KMS-11 (cell line): ENCODE data around the gene PRR36.

Experiments
- H2AFZ ChIP-seq: fragments of 200-600 bp; sonication (generic); 2 replicates; pipeline ENCODE4 v1.6.1; 2016; ENCODE audit warnings: antibody characterized with exemption, mixed run types, low read depth
- H3K27ac ChIP-seq: fragments of 200-600 bp; sonication (generic); 2 replicates; pipeline ENCODE4 v1.6.1; 2016; ENCODE audit warnings: mild to moderate bottlenecking, mixed run types
- H3K27me3 ChIP-seq: fragments of 200-600 bp; sonication (generic); 2 replicates; pipeline ENCODE4 v1.6.1; 2017; ENCODE audit warnings: mild to moderate bottlenecking, low read depth, mixed run types, moderate library complexity; ENCODE audit not compliant: insufficient read depth
- H3K36me3 ChIP-seq: fragments of 200-600 bp; sonication (generic); 2 replicates; pipeline ENCODE4 v1.6.1; 2017; ENCODE audit warnings: mild to moderate bottlenecking, mixed run types; ENCODE audit not compliant: insufficient read depth
- H3K4me1 ChIP-seq: fragments of 200-600 bp; sonication (generic); 2 replicates; pipeline ENCODE4 v1.6.1; 2016; ENCODE audit warnings: mild to moderate bottlenecking, low read depth, mixed run types; ENCODE audit not compliant: poor library complexity, severe bottlenecking
- H3K4me2 ChIP-seq: fragments of 200-600 bp; sonication (generic); 2 replicates; pipeline ENCODE4 v1.7.0; 2016; ENCODE audit warnings: mild to moderate bottlenecking, mixed run types
- H3K4me3 ChIP-seq: fragments of 200-600 bp; sonication (generic); IDR thresholded peaks from 2 replicates; pipeline ENCODE4 v1.6.1; 2017; ENCODE audit warnings: low read depth, low read length, mixed read lengths; ENCODE audit not compliant: insufficient read depth
- H3K79me2 ChIP-seq: fragments of 200-600 bp; sonication (generic); 2 replicates; pipeline ENCODE4 v1.6.1; 2016; ENCODE audit warnings: low read depth, mixed run types; ENCODE audit not compliant: insufficient read depth
- H3K9ac ChIP-seq: fragments of 200-600 bp; sonication (generic); 2 replicates; pipeline ENCODE4 v1.6.1; 2016; ENCODE audit warnings: mild to moderate bottlenecking, mixed run types
- H4K20me1 ChIP-seq: fragments of 200-600 bp; sonication (generic); 2 replicates; pipeline ENCODE4 v1.6.1; 2016; ENCODE audit warnings: mild to moderate bottlenecking, mixed run types; ENCODE audit not compliant: insufficient read depth
- CTCF ChIP-seq: fragments of 200-600 bp; sonication (generic); conservative IDR thresholded peaks from 2 replicates; pipeline ENCODE4 v1.6.1; 2017; ENCODE audit warnings: low read depth, mild to moderate bottlenecking, antibody characterized with exemption, low read length, moderate library complexity, mixed read lengths

PRR36 gene

DNA sequence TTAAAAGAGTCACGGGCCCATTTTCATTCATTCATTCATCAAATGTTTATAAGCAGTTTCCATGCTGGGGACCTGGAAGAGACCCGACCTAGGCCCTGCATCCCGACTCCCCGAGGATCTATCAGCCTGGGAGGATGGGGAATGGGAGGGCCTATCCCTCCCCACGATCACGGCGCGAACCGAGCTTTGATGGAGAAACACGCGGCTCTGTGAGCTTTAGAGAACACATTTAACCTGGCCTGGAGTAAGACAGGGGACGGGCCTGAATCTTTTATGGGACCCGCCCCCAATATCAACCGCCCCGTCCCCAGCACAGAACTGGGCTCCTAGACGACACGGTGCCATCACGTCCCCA lies 45.0 kb downstream of the PRR36 start:
- Histone ChIP-seq H3K79me2 (no peaks in the 10 kb centered on the region), H3K36me3 (no peaks in the 10 kb centered on the region), H3K4me1 (no peaks in the 10 kb centered on the region), H3K4me3 (no peak overlapping the region), H3K27ac (no peak overlapping the region), H4K20me1 (no peaks in the 10 kb centered on the region), H2AFZ (peak overlapping the region; percentile 69; the same call in 1 of the 2 replicates), H3K9ac (no peak overlapping the region), H3K4me2 (peak overlapping the region; percentile 51; the same call in 1 of the 2 replicates), H3K27me3 (peaks cover 34% of the 10 kb centered on the region)
- TF ChIP-seq CTCF, result no peak

DNA sequence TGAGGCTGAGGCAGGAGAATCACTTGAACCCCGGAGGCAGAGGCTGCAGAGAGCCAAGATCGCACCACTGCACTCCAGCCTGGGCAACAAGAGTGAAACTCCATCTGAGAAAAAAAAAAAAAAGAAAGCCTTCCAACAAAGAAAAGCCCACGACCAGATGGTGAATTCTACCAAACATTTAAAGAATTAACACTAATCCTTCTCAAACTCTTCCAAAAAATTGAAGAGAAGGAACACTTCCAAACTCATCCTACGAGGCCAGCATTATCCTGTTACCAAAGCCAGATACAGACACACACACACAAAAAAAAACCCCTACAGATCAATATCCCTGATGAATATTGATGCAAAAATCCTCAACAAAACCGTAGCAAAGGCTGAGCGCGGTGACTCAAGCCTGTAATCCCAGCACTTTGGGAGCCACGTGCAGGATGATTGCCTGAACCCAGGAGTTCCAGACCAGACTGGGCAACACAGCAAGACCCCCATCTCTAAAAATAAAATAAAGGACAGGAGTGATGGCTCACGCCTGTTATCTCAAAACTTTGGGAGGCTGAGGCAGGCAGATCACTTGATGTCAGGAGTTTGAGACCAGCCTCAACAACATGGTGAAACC lies 50.4 kb downstream of the PRR36 start:
- Histone ChIP-seq H3K4me3 (no peak overlapping the region), H3K79me2 (no peaks in the 10 kb centered on the region), H2AFZ (no peak overlapping the region), H4K20me1 (no peaks in the 10 kb centered on the region), H3K4me1 (peaks cover 7% of the 10 kb centered on the region), H3K4me2 (no peak overlapping the region), H3K27me3 (peaks cover 43% of the 10 kb centered on the region), H3K27ac (no peak overlapping the region), H3K9ac (no peak overlapping the region), H3K36me3 (no peaks in the 10 kb centered on the region)
- no peak for TF ChIP-seq CTCF

GRCh38 chr19:7822910-7823515 lies 51.2 kb downstream of the PRR36 start:
- H3K36me3 ChIP-seq, result no peaks in the 10 kb centered on the region
- no peak for TF ChIP-seq CTCF
- peaks cover 40% of the 10 kb centered on the region for H3K27me3 ChIP-seq
- H3K27ac ChIP-seq, result no peak overlapping the region
- no peak overlapping the region for H3K4me3 ChIP-seq
- H3K4me1 ChIP-seq, result peaks cover 7% of the 10 kb centered on the region
- H2AFZ ChIP-seq, result no peak overlapping the region
- H3K79me2 ChIP-seq, result no peaks in the 10 kb centered on the region
- H3K4me2 ChIP-seq, result no peak overlapping the region
- H4K20me1 ChIP-seq, result no peaks in the 10 kb centered on the region
- H3K9ac ChIP-seq, result no peak overlapping the region

GRCh38 chr19:7820588-7820987 lies 53.6 kb downstream of the PRR36 start:
- Histone ChIP-seq H3K4me1 (peaks cover 7% of the 10 kb centered on the region), H3K27me3 (peaks cover 26% of the 10 kb centered on the region; the same call in 1 of the 2 replicates), H3K4me2 (no peak overlapping the region), H3K9ac (no peak overlapping the region), H3K27ac (no peak overlapping the region), H4K20me1 (no peaks in the 10 kb centered on the region), H3K79me2 (no peaks in the 10 kb centered on the region), H3K36me3 (no peaks in the 10 kb centered on the region), H2AFZ (no peak overlapping the region), H3K4me3 (no peak overlapping the region)
- TF ChIP-seq CTCF, result no peak
